ENCODE measurements around the gene FAM25A.
"Not testable (repeated sequence)": the region's sequence is repeated elsewhere in the genome, so short reads cannot be mapped to it uniquely, and the experiment has no call there.

Gene FAM25A

GRCh38 chr10:87020056-87020455, at the start of gene FAM25A:
Gene FAM25A (plus strand): TSS chr10:87020294. CDS start chr10:87020325, 31 bp downstream.
- not testable (repeated sequence) for DNase-seq (ENCODE audit: low read depth)

DNA sequence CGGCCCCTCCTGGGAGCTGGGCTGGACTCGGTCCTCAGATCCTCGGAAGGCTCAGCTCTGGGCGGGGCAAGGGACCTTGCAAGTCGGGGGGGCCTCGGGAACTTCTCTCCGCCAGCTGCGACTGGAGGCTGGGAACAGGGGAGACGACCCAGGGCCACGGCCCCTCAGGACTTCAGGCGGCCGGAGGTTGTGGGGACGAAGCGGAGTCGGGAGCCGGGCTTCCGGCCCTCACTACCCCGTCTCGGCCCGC, 49.2 kb upstream of the FAM25A start:
- no peak for DNase-seq (ENCODE audit: low read depth)

DNA sequence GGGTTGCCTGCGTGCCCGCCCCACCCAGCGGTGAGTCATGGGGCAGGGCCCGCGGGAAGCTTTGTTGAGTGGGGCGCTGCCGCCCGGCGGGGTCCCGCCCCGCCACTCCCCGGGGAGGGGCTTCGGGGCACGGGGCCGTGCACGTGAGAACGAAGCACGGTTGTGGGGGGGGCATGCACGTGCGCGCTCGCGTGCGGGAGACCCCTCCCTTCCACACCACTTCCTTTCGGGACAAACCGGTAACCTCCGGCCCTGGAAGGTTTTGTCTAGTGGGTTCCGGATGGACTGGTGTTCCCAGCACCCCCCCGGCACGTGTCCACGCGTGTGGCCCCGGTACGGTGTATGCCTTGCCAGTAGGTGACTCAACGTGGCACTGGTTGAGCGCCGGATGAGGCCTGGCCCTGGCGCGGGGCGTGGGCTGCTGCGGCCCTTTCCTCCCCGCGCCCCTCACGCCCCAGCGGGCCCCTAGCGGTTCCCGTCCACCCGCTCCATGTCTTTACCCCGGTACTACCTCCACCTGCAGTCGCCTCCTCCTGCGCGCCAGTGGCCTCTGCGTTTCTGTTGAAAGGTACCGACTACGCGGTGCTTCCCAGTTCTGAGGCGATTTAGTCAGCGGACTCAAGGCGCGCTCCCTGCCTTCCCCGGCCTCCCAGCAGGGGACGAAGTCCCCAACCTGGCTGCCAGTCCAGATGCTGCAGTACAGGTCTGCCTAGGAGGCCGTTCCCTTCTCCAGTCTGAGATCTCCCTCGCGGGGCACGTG, 48.7 kb upstream of the FAM25A start:
- DNase-seq (ENCODE audit: low read depth), result peak; percentile 88

DNA sequence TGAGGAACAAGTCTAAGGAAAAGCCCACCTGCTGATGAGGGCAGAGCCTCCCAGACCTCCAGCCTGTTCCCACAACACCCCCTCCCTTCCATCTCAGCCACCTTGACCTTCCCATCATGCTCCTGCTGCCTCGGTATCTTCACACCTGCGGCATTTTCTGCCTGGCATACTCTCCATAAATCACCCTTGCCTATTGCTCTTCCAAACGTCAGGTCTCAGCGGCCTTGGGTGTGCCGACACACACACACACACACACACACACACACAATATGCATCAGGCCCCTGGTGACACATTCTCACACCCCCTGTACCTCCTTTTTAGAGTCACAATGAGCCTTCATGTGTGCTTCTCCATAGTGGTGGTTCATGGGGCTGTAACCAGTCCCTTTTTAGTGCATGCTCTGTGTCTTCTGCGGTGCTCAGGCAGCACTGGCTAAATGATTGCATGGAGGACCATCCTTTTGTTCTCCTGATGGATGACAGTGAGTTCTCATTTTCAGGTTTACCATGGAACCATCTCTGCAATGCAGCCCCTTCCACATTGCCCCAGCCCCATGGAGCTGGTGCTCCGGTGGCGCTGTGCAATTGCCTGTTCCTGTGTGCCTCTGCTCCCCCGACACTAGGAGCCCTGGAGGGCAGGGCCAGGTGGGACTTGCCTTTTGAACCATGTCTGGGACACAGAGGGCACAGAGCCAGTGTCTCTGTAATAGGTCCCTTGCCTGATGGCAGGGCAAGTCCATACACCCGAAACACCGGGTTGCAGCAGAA, 47.3 kb upstream of the FAM25A start:
- DNase-seq (ENCODE audit: low read depth), result no peak

DNA sequence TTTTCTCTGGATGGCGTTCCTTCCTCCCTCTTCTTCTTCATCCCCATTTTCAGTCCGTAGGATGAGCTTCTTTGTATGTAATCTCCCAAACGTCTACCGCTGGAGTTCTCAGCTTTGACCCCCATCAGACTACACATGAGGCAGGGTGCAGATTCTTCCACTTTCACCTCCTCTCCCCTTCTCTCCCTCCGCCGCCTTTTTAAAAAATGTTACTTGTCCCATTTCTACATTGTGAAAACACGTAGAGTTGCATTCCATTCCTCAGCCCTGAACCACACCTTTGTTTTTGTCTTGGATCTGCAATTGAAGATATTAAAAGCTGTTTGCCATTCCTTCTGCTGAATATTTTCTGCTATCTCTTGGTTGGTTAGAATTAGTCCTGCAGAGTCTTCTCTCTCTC, 45.6 kb upstream of the FAM25A start:
- no peak for DNase-seq (ENCODE audit: low read depth)

DNA sequence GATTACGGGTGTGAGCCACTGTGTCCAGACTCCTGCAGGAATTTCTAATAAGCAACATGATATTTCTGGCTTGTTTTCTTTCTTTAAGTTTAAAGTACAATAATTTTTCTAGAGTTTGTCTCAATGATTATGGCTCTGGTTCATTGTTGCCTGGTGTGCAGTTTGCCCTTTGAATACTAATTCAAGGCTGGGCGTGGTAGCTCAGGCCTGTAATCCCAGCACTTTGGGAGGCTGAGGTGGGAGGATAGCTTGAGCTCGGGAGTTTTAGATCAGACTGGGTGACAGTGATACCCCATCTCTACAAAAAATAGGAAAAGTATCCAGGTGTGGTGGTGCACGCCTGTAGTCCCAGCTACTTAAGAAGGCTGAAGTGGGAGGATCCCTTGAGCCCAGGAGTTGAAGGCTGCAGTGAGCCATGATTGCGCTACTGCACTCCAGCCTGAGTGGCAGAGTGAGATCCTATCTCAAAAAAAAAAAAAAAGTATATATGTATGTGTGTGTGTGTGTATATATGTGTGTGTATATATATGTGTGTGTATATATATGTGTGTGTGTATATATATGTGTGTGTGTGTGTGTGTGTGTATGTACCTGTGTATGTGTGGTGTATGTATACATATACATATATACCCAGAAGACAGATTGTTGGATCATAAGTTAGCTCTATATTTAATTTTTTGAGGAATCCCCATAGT, 43.6 kb upstream of the FAM25A start:
- DNase-seq (ENCODE audit: low read depth), result no peak

DNA sequence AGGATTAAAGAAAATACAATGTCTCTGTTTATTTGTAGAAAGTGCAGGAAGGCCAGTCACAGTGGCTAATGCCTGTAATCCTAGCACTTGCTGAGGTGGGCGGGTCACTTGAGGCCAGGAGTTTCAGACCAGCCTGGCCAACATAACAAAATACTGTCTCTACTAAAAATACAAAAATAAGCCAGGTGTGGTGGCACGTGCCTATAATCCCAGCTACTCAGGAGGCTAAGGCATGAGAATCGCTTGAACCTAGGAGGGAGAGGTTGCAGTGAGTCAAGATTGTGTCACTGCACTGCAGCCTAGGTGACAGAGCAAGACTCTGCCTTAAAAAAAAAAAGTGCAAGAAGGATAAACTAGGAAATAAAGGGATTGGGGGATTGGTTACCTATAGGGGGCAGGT, 41.6 kb upstream of the FAM25A start:
- DNase-seq (ENCODE audit: low read depth), result not testable (repeated sequence)

DNA sequence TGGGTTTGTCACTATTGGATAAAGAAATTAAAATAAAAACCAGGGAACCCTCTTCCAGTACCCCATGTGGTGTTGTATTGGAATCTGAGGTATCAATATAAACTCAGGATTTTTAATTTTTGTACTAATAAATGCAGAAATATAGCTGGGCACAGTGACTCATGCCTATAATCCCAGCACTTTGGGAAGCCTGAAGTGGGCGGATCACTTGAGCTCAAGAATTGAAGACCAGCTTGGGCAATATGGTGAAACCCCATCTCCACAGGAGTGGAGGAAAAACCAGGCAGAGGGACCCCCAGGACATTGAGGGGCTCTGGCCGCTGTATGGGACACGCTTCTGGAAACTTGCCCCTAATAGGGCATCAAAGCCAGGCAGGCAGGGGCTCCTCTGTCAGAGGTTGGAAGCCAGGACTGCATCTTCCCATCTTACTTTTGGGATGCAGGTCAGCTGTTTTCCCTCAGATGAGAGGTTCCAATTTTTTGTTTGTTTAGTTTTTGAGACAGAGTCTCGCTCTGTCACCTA, 40.7 kb upstream of the FAM25A start:
- DNase-seq (ENCODE audit: low read depth), result no peak

DNA sequence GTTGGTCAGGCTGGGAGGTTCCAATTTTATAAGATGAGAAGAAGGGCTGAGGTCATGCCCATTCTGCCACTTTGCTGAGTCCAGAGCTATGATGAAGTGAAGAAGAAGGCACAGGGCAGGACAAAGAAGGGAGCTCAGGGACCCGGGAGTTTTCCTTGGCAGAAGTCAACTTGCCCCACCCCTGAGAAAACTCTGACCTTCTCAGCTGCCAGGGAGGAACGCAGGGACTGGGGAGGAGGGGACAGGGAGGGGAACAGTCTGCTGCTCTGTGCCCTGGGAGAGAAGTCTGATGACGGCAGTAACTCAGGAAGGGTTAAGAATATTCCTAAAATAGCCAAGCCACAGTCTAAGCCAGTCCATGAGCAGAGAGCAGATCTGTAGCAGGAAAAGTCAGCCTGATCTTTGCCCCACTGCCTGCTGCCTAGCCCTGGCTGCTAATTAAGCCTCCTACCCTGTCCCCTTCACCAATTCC, 40.1 kb upstream of the FAM25A start:
- DNase-seq (ENCODE audit: low read depth), result peak; percentile 78

DNA sequence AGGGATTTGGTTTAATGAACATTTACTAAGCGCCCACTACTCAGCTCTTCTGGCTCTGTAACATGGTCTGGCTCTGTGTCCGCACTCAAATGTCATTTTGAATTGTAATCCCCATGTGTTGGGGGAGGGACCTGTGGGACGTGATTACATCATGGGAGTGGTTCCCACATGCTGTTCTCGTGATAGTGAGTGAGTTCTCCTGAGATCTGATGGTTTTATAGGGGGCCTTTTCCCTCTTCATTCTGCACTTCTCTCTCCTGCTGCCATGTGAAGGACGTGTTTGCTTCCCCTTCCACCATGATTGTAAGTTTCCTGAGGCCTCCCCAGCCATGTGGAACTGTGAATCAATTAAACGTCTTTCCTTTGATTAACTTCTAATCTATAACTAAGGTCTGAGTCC, 39.1 kb upstream of the FAM25A start:
- not testable (repeated sequence) for DNase-seq (ENCODE audit: low read depth)

DNA sequence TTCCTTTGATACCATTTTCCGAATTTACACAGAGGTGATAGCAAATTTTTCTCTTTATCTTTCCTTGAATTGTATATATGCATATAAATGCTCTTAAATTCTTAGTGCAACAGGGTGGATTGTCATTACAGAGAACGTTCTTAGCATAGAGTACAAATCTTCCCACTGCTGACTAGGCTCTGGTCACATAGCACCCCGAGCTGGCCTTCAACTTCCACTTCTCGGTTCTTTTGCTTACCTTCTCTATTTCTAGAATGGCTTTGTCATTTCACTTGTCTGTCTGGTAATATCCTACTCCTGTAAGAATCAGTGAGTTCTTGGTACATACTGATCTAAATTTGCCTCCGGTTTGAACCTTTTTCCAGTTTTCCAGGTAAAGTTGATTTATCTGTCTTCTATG, 38.4 kb upstream of the FAM25A start:
- DNase-seq (ENCODE audit: low read depth), result no peak

DNA sequence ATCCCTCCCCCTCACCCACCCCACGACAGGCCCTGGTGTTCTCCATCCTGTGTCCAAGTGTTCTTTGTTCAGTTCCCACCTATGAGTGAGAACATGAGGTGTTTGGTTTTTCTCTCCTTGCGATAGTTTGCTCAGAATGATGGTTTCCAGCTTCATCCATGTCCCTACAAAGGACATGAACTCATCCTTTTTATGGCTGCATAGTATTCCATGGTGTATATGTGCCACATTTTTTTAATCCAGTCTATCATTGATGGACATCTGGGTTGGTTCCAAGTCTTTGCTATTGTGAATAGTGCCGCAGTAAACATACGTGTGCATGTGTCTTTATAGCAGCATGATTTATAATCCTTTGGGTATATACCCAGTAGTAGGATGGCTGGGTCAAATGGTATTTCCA, 35.6 kb upstream of the FAM25A start:
- DNase-seq (ENCODE audit: low read depth), result not testable (repeated sequence)

GRCh38 chr10:86988520-86988919, 31.6 kb upstream of the FAM25A start:
- no peak for DNase-seq (ENCODE audit: low read depth)

GRCh38 chr10:86991362-86991761, 28.7 kb upstream of the FAM25A start:
- DNase-seq (ENCODE audit: low read depth), result not testable (repeated sequence)

- DNase-seq (ENCODE audit: low read depth), result peak; percentile 22
Measured at GRCh38 chr10:86992456-86992855, 27.6 kb upstream of the FAM25A start.

DNA sequence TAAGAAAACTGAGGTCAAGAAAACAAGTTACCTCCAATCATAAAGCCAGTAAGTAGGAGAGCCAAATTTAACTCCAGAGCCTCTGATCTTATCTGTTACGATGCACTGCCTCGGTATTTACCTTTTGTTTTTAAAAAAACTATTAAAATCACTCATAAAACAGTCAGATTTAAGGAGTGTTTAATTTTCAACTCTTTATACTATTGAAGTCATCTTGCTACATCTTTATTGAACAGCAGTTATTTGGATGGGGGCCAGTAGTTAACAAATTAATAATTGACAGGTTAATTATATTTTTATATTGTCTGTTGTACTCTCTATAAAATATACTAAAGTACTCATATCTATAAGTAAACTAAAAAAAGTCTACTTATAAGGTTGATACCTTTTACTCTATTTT, 27.2 kb upstream of the FAM25A start:
- DNase-seq (ENCODE audit: low read depth), result no peak

DNA sequence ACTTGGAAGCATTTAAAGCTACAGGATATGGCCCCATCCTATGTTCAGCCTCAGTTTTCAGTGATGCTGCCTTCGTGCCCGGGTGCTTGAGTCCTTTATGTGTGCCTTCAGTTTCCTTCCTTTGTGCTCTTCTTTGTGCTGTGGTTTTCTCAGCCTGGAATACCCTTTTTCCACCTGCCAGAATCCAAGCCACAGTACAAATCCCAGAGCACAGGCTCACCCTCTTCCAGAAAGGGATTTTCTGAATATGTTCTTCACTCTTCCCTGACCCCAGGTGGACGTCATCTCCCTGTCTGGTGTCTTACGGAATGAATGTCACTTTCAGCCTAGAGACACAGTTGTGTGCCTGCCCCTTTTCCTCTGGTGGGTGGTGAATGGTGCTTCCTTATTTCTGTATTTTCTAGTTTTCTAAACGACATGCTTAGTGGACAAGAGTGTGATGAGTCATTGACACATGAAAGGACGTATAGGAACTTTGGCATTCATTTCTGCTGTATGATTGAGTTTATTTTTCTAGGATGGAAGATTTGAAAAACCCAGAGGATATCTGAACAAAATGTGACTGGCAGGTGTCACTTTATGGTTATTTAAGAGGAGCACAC, 20.2 kb upstream of the FAM25A start:
- not testable (repeated sequence) for DNase-seq (ENCODE audit: low read depth)

GRCh38 chr10:87000491-87000890, 19.6 kb upstream of the FAM25A start:
- DNase-seq (ENCODE audit: low read depth), result peak; percentile 39

- DNase-seq (ENCODE audit: low read depth), result peak; percentile 24
Measured at GRCh38 chr10:87007124-87007523, 13.0 kb upstream of the FAM25A start.

- not testable (repeated sequence) for DNase-seq (ENCODE audit: low read depth)
Measured at GRCh38 chr10:87007674-87008073, 12.4 kb upstream of the FAM25A start.

DNA sequence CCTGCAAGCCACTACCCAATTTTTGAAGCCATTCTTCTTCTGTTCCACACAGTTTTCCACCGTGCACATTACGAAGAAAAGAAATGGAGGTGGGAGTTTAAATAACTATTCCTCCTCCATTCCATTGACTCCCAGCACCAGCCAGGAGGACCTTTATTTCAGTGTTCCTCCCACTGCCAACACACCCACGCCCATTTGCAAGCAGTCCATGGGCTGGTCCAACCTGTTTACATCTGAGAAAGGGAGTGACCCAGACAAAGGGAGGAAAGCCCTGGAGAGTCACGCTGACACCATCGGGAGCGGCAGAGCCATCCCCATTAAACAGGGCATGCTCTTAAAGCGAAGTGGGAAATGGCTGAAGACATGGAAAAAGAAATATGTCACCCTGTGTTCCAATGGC, 11.8 kb upstream of the FAM25A start:
- not testable (repeated sequence) for DNase-seq (ENCODE audit: low read depth)

GRCh38 chr10:87009134-87009696, 10.9 kb upstream of the FAM25A start:
- not testable (repeated sequence) for DNase-seq (ENCODE audit: low read depth)

All from fibroblast of gingiva (primary cell).